HL-60/S4 (cell line): ENCODE measurements around the gene GMIP.

Experiments used
- in situ Hi-C: fragments of 300-500 bp; cut with MboI; formaldehyde crosslinking; loops from 2 replicates; pipeline ENCODE4 v1.14.3; 2022; ENCODE audit warnings: low sequenced_read_pairs

GMIP gene

GRCh38 chr19:19637523-19638251, 5.8 kb downstream of the GMIP start:
- in situ Hi-C loops, result loop anchor here (25.0 kb wide), 1 partner anchor 275 kb away; no protein-coding TSS in a partner anchor

GRCh38 chr19:19637186-19637522, 6.3 kb downstream of the GMIP start:
- in situ Hi-C loops, result loop anchor here (25.0 kb wide), 1 partner anchor 275 kb away; no protein-coding TSS in a partner anchor

GRCh38 chr19:19636573-19637185, 6.8 kb downstream of the GMIP start:
- in situ Hi-C loops, result loop anchor here (25.0 kb wide), 1 partner anchor 274 kb away; no protein-coding TSS in a partner anchor

GRCh38 chr19:19635313-19635702, 8.1 kb downstream of the GMIP start:
- in situ Hi-C loops, result loop anchor here (25.0 kb wide), 1 partner anchor 273 kb away; no protein-coding TSS in a partner anchor

DNA sequence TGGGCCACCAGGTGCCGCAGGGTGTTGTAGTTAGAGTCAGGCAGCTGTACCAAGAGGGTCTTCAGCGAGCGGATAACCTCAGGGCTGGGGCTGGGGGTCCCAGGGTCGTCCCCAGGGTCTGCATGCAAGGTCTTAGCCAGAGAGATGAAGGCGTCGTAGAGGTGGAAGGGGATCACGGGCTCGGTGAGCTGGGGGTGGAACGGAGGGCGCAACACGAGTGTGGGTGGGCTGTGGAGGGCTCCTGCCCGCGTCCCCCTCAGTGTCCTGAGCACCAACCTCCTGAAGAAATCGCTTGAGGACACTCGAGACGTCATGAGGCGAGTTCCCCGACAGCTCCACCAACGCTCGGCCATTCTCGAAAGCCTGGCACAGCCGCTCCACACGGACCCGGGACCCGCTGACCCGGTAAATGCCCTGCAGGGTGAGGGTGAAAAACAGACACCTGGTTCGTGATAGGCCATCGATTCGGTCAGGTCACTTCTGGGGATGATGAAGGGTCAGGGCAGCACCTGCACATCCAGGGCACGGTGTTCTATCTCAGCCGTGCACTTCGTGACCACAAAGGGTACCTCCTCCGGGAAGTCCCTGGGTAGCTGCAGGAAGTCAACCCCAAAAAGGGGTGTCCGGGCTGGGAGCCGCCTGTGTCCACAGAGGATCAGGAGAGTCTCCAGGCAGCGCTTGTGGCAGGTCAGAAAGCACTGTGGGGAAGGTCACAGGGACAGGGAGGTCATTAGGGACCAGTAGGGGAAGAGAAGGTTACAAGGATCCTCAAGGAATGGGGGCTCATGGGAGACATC, 8.7 kb downstream of the GMIP start:
- in situ Hi-C loops, result loop anchor here (25.0 kb wide), 1 partner anchor 272 kb away; no protein-coding TSS in a partner anchor

DNA sequence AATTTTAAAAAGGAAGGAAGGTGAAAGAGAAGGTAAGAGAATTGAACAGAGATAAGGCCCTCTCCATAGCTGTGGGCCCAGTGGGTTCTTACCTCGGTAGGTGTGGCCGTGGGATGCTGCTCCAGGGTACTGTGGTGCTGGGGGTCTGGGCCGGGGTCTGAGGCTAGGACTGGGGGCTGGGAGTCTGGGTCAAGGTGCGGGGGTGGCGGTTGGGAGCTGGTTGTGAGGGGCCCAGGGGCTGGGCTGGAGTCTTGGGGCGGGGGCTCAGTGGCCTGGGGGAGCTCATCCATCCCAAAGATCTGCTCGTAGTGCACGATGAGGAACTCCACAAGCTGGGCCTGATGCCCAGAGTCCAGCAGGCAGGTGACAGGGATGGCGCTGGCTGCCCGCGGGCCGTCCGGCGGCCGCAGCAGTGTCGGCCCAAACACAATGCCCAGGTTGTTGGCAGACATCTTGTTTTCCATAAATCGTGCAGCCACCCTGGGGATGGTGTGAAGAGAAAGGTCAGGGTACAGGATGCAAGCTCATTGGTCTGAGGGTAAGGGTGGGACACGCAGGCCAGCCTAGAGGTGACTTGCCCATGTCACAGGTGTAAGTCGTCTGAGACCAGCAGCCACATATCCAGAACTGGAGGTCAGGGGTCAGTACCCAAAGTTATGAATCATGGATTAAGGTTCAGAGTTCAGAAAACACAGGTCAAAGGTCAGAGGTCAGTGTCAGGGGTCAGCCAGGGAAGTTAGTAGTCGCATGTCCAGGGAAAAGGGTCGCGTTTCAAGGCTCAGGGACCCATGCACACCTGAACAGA, 9.5 kb downstream of the GMIP start:
- in situ Hi-C loops, result loop anchor here (25.0 kb wide), 1 partner anchor 272 kb away; no protein-coding TSS in a partner anchor

DNA sequence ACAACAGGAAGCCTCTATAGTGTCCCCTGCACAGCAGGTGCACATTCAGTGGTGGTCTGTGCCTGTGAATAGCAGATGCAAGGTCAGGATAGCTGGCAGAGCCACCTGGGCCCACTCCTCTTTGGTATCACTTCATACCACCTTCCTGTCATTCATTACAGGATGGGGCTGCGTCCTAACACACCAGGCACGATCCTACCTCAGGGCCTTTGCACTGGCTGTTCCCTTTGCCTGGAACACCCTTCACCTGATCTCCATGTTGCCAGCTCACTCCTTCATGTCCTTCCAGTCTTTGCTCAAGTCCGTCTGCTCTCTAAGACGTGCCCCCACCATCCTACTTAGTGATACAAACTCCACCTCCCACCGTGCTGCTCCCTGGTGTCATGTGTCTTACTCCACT, 10.8 kb downstream of the GMIP start:
- in situ Hi-C loops, result loop anchor here (25.0 kb wide), 1 partner anchor 270 kb away; no protein-coding TSS in a partner anchor

GRCh38 chr19:19631346-19631745, 12.1 kb downstream of the GMIP start:
- in situ Hi-C loops, result loop anchor here (25.0 kb wide), 1 partner anchor 269 kb away; no protein-coding TSS in a partner anchor

- in situ Hi-C loops, result loop anchor here (25.0 kb wide), 1 partner anchor 268 kb away; no protein-coding TSS in a partner anchor
Observed at GRCh38 chr19:19630426-19630825, 13.0 kb downstream of the GMIP start.

GRCh38 chr19:19630062-19630414, 13.4 kb downstream of the GMIP start:
- in situ Hi-C loops, result loop anchor here (25.0 kb wide), 1 partner anchor 268 kb away; no protein-coding TSS in a partner anchor

GRCh38 chr19:19628501-19629134, 14.8 kb downstream of the GMIP start:
- in situ Hi-C loops, result loop anchor here (25.0 kb wide), 1 partner anchor 266 kb away; no protein-coding TSS in a partner anchor

DNA sequence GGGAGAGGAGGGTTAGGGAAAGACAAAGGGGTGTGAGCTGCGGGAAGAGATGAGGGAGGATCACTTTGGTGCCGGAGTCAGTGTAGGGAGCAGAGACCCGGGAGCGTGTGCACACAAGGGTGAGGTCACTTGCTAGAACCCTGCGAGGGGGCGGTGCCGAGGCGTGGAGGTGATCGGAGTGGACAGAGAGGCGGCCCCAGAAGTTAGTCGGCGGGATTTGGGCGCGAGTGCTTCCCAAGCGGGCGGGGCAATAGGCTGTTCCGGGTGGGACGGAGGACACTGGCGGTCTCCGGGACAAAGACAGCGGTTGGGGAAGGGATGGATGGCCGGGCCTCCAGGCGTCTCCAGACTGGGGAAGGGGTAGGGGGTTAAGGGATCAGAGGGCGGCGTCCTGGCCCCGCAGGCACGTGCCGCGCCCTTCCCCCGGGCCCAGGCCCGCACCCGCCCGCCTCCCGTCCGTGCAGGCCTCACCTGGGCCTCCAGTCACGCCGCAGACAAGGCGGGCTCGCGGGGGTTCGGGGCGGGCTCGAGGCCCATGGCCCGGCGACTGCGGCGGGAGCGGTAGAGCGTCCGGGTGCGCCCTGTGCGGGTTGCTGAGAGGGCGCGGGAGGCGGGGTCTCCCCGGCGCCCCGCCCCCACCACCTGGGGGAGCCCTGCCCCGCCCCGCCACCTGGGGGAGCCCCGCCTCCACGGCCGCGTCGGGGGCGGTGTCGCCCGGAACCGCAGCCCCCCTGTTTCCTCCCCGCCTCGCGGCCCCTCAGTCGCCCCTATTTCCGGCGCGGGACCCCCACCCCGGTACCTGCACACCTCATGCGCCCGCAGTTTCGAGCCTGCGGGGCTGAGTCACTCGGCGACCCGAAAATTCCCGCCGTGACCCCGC, 15.6 kb downstream of the GMIP start, which contains the start of gene LPAR2:
TSS of gene LPAR2 (minus strand) at position 600 of the 880 bp plus-strand sequence. CDS start 945 bp downstream, outside the sequence.
- in situ Hi-C loops, result loop anchor here (25.0 kb wide), 1 partner anchor 266 kb away; no protein-coding TSS in a partner anchor

DNA sequence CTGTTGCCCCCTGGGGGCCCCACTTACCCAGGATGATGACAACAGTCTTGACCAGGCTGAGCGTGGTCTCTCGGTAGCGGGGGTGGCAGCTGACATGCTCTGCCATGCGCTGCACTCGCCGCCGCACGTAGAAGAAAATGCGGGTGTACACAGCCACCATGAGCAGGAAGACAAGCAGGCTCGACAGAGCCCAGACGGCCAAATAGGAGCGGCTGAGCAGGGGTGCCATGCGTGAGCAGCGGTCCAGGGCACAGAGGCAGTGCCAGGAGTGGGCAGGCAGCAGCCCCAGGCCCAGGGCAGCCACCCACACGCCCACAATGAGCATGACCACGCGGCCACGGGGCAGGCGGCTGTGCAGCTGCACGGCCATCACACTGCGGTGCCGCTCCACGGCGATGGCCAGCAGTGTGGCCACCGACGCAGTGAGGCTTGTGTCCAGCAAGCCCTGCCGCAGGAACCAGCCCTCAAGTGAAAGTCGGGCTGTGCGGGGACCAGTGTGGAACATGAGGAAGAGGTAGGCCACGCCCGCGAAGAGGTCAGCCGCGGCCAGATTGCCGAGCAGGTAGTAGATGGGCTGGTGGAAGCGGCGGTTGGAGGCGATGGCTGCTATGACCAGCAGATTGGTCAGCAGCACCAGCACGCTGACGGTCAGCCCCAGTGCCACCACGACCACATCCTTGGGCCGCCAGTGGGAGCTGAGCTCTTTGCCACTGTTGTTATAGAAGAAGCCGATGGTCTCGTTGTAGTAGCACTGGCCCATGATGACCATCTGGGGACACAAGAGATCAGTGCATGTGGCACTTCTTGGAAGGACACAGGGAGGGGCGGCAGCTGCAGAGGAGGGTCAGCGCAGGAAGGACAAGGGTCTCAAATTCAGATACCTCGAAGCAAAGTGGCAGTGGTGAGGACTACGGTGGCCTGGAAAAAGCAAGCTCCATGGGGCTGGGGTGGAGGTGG, 16.7 kb downstream of the GMIP start:
- in situ Hi-C loops, result loop anchor here (25.0 kb wide), 1 partner anchor 264 kb away; no protein-coding TSS in a partner anchor

- in situ Hi-C loops, result no loop called here
Observed at GRCh38 chr19:19624032-19624570, 19.4 kb downstream of the GMIP start.

DNA sequence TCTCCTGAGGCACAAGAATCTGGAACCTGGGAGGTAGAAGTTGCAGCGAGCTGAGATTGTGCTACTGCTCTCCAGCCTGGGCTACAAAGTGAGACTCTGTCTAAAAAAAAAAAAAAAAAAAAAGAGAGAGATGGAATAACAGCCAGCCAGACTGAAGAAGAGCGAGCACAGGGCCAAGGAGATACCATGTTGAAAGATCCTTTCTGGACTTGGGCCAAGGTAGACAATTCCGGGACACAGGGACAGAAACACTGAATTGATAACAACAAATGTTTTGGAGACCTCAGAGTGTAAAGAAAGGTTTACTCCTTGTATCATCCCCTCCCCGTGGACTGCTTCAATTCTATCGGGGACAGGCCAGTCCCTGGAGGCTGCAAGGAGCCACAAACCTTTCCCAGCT, 20.1 kb downstream of the GMIP start:
- in situ Hi-C loops, result no loop called here

- in situ Hi-C loops, result no loop called here
Observed at GRCh38 chr19:19619849-19620210, 23.6 kb downstream of the GMIP start.

DNA sequence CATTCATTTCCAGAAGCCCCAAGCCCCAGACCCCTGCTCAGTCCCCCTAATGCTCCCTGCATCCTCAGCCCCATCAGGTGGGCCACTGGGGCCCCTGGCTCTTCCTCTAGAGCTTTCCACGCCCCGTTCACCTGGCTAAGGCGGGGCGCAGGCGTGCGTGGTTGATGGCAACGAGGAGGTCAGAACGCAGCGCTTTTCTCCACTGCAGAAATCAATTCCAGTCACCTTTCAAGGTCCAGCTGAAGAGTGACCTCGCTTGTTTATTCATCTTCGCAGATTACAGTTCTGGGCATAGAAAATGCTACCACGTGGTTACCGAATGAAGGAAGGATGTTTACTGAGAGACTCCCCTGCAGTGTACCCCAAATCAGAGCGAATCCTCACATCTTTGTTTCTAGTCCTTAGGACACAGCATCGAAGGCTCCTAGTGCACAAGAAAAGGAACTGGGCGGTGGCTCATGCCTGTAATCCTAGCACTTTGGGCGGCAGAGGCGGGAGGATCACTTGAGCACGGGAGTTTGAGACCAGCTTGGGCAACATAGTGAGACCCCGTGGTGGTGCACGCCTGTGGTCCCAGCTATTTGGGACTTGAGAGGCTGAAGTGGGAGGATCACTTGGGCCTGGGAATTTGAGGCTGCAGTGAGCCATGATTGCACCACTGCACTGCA, 24.1 kb downstream of the GMIP start:
- in situ Hi-C loops, result no loop called here
